ENCODE results near the gene GUCY1A1. TPM values are rescaled to one million over a fixed set of nuclear protein-coding genes. Genes with fewer than 3 reads are reported as not detected.

GUCY1A1 gene
- total RNA-seq, 1 experiment from 2014 or later, result 0.20 TPM

DNA sequence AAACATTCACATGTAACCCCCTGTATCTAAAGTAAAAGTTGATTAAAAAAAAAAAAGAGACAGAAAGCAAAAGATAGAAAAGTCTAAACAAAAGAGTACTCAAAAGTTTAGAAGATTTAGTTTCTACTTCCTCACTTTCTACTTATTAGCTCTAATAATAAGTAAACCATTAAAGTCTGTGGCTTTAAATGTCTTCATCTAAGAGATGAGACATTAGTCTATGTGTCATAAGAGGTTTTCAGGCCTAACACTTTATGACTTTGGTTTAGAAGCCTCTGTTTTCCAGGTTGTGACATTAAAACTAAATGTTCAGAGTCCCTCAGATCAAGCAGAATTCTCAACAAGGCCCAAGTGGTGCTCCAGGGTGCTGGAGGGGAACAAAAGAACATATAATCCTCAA, 42.2 kb upstream of the GUCY1A1 start:
- CTCF ChIA-PET, result no interaction called here
- H3K9me3 Mint-ChIP-seq, result no peaks in the 10 kb centered on the region
- no peak for DNase-seq (ENCODE audit: low spot score)
- H3K4me1 Mint-ChIP-seq, result no peaks in the 10 kb centered on the region
- no peak overlapping the region for H3K27ac Mint-ChIP-seq
- no peak for ATAC-seq
- POLR2A ChIA-PET, result no interaction called here
- TF ChIP-seq ZNF416 (CRISPR knock-in tag; IDR thresholded peaks at IDR 0.05) (no peak), TCF7 (CRISPR knock-in tag; IDR thresholded peaks at IDR 0.05; ENCODE audit: low read depth) (no peak), TEAD1 (CRISPR knock-in tag; IDR thresholded peaks at IDR 0.05) (no peak), ZNF396 (CRISPR knock-in tag; IDR thresholded peaks at IDR 0.05; ENCODE audit: borderline replicate concordance) (no peak), TP53 (CRISPR knock-in tag; IDR thresholded peaks at IDR 0.05) (no peak), GABPB1 (CRISPR knock-in tag; IDR thresholded peaks at IDR 0.05) (no peak), TEAD4 (CRISPR knock-in tag; IDR thresholded peaks at IDR 0.05) (no peak), CREM (CRISPR knock-in tag; IDR thresholded peaks at IDR 0.05) (no peak), HMGA2 (CRISPR knock-in tag; IDR thresholded peaks at IDR 0.05) (no peak)
- TF ChIP-seq, protein P1, sequence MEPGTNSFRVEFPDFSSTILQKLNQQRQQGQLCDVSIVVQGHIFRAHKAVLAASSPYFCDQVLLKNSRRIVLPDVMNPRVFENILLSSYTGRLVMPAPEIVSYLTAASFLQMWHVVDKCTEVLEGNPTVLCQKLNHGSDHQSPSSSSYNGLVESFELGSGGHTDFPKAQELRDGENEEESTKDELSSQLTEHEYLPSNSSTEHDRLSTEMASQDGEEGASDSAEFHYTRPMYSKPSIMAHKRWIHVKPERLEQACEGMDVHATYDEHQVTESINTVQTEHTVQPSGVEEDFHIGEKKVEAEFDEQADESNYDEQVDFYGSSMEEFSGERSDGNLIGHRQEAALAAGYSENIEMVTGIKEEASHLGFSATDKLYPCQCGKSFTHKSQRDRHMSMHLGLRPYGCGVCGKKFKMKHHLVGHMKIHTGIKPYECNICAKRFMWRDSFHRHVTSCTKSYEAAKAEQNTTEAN (CRISPR knock-in tag; IDR thresholded peaks at IDR 0.05), result no peak
- TF ChIP-seq, protein P2, sequence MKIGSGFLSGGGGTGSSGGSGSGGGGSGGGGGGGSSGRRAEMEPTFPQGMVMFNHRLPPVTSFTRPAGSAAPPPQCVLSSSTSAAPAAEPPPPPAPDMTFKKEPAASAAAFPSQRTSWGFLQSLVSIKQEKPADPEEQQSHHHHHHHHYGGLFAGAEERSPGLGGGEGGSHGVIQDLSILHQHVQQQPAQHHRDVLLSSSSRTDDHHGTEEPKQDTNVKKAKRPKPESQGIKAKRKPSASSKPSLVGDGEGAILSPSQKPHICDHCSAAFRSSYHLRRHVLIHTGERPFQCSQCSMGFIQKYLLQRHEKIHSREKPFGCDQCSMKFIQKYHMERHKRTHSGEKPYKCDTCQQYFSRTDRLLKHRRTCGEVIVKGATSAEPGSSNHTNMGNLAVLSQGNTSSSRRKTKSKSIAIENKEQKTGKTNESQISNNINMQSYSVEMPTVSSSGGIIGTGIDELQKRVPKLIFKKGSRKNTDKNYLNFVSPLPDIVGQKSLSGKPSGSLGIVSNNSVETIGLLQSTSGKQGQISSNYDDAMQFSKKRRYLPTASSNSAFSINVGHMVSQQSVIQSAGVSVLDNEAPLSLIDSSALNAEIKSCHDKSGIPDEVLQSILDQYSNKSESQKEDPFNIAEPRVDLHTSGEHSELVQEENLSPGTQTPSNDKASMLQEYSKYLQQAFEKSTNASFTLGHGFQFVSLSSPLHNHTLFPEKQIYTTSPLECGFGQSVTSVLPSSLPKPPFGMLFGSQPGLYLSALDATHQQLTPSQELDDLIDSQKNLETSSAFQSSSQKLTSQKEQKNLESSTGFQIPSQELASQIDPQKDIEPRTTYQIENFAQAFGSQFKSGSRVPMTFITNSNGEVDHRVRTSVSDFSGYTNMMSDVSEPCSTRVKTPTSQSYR (CRISPR knock-in tag; IDR thresholded peaks at IDR 0.05), result no peak
- TF ChIP-seq, protein P3, sequence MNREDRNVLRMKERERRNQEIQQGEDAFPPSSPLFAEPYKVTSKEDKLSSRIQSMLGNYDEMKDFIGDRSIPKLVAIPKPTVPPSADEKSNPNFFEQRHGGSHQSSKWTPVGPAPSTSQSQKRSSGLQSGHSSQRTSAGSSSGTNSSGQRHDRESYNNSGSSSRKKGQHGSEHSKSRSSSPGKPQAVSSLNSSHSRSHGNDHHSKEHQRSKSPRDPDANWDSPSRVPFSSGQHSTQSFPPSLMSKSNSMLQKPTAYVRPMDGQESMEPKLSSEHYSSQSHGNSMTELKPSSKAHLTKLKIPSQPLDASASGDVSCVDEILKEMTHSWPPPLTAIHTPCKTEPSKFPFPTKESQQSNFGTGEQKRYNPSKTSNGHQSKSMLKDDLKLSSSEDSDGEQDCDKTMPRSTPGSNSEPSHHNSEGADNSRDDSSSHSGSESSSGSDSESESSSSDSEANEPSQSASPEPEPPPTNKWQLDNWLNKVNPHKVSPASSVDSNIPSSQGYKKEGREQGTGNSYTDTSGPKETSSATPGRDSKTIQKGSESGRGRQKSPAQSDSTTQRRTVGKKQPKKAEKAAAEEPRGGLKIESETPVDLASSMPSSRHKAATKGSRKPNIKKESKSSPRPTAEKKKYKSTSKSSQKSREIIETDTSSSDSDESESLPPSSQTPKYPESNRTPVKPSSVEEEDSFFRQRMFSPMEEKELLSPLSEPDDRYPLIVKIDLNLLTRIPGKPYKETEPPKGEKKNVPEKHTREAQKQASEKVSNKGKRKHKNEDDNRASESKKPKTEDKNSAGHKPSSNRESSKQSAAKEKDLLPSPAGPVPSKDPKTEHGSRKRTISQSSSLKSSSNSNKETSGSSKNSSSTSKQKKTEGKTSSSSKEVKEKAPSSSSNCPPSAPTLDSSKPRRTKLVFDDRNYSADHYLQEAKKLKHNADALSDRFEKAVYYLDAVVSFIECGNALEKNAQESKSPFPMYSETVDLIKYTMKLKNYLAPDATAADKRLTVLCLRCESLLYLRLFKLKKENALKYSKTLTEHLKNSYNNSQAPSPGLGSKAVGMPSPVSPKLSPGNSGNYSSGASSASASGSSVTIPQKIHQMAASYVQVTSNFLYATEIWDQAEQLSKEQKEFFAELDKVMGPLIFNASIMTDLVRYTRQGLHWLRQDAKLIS (CRISPR knock-in tag; IDR thresholded peaks at IDR 0.05; ENCODE audit: borderline replicate concordance), result no peak
- TF ChIP-seq, protein P4, sequence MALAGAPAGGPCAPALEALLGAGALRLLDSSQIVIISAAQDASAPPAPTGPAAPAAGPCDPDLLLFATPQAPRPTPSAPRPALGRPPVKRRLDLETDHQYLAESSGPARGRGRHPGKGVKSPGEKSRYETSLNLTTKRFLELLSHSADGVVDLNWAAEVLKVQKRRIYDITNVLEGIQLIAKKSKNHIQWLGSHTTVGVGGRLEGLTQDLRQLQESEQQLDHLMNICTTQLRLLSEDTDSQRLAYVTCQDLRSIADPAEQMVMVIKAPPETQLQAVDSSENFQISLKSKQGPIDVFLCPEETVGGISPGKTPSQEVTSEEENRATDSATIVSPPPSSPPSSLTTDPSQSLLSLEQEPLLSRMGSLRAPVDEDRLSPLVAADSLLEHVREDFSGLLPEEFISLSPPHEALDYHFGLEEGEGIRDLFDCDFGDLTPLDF (CRISPR knock-in tag; IDR thresholded peaks at IDR 0.05), result no peak
- TF ChIP-seq, protein P5, sequence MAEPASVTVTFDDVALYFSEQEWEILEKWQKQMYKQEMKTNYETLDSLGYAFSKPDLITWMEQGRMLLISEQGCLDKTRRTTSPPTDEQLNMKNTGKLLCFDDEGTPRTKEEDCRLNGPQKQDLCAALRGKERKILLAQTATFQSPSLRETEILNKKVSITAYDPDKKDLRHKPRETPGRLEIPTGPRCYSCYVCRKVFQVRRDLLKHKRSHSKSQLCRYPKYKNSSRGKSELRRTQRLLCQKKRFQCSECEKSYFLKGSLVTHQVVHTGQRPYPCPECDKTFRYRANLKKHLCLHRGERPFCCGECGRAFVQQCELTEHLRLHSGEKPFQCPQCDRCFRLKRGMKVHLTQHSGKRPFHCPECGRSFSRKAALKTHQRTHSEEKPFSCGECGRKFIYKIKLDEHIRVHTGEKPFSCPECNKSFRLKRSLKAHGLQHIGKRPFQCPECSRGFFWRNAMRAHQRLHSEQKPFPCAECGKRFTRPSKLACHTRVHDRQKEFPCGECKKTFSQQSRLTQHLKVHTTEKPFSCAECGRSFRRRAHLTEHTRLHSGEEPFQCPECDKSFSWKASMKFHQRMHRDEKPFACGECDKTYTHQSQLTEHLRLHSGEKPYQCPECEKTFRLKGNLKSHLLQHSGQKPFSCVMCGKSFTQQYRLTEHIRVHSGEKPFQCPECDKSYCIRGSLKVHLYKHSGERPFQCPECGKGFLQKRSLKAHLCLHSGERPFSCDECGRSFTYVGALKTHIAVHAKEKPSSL (CRISPR knock-in tag; conservative IDR thresholded peaks at IDR 0.05), result no peak
- TF ChIP-seq, protein P6, sequence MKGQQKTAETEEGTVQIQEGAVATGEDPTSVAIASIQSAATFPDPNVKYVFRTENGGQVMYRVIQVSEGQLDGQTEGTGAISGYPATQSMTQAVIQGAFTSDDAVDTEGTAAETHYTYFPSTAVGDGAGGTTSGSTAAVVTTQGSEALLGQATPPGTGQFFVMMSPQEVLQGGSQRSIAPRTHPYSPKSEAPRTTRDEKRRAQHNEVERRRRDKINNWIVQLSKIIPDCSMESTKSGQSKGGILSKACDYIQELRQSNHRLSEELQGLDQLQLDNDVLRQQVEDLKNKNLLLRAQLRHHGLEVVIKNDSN (CRISPR knock-in tag; IDR thresholded peaks at IDR 0.05), result no peak
- TF ChIP-seq, protein P7, sequence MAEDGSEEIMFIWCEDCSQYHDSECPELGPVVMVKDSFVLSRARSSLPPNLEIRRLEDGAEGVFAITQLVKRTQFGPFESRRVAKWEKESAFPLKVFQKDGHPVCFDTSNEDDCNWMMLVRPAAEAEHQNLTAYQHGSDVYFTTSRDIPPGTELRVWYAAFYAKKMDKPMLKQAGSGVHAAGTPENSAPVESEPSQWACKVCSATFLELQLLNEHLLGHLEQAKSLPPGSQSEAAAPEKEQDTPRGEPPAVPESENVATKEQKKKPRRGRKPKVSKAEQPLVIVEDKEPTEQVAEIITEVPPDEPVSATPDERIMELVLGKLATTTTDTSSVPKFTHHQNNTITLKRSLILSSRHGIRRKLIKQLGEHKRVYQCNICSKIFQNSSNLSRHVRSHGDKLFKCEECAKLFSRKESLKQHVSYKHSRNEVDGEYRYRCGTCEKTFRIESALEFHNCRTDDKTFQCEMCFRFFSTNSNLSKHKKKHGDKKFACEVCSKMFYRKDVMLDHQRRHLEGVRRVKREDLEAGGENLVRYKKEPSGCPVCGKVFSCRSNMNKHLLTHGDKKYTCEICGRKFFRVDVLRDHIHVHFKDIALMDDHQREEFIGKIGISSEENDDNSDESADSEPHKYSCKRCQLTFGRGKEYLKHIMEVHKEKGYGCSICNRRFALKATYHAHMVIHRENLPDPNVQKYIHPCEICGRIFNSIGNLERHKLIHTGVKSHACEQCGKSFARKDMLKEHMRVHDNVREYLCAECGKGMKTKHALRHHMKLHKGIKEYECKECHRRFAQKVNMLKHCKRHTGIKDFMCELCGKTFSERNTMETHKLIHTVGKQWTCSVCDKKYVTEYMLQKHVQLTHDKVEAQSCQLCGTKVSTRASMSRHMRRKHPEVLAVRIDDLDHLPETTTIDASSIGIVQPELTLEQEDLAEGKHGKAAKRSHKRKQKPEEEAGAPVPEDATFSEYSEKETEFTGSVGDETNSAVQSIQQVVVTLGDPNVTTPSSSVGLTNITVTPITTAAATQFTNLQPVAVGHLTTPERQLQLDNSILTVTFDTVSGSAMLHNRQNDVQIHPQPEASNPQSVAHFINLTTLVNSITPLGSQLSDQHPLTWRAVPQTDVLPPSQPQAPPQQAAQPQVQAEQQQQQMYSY (CRISPR knock-in tag; IDR thresholded peaks at IDR 0.05), result no peak
- no peaks in the 10 kb centered on the region for H3K36me3 Mint-ChIP-seq
- no peaks in the 10 kb centered on the region for H3K27me3 Mint-ChIP-seq (ENCODE audit: low read depth)
- no peak overlapping the region for H3K4me3 Mint-ChIP-seq

All from WTC11 (cell line).